Measurements from ENCODE around the gene TBC1D14.

TBC1D14 gene

GRCh38 chr4:6951880-6952381 is 42.3 kb downstream of the TBC1D14 start:
- no peak for DNase-seq (ENCODE audit: low read depth in 2 of 2)

DNA sequence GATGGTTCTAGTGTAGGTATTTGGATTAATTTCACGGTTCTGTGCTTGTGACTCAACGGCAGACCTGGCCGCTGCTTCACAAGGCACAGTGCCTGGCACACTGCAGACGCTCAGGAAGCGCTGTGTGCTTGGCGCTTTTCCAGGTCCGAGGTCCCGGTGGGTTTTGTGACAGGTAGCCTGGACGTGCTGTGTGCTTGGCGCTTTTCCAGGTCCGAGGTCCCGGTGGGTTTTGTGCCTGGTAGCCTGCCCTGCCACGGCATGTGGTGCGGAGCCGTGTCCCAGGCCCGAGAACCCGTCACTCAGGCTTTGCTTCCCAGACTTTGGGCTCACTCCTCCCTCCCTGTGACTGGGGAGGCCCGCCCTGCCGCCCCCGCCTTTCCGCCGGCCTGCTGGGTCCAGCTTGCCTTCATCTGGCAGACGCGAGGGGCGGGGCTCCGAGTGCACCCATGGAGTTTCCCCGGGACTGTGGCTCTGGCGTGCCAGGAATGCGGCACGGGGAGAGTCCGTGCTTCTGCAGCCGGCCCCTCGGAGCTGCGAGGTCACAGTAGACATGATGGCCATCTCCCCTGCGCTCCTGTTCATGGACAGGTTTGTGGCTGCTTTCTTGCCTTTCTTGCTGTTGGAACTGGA is 44.2 kb downstream of the TBC1D14 start:
- no peak for DNase-seq (ENCODE audit: low read depth in 2 of 2)

GRCh38 chr4:6955261-6955911 is 45.8 kb downstream of the TBC1D14 start:
- no peak for DNase-seq (ENCODE audit: low read depth in 2 of 2)

GRCh38 chr4:6956087-6956433 is 46.4 kb downstream of the TBC1D14 start:
- no peak for DNase-seq (ENCODE audit: low read depth in 2 of 2)

DNA sequence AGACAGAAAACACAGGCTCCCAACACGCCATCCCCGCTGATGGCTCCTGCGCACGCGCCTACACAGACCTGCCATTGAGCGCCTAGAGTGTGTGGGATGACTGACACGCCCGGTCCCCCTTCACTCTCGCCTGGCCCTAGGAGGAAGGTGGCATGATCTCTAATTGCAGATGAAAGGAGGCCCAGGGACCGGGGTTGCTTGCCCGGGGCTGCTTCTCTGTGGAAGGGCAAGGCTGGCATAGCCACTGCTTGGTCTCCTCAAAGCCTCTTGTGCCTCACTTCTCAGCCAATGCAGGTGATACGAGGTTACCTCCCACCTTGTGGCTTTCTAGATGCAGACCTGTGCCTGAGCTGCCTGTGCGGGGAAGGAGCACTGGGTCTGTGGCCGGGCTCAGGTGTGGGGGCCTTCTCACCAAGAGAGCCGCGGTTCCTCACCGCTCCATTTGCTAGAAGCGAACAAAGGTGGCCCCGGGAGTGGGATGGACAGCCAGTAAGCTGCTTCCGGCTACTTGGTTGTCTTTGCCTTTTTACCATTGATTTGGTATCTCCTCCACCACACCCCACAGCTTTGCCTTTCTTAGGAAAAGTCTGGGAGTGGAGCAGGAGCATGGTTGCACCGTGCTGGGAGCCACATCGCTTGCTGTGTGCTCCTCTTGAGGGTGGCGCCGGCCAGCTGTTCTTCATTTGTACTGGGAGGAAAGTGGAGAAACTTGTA is 47.0 kb downstream of the TBC1D14 start:
- DNase-seq (ENCODE audit: low read depth in 2 of 2): no peak

GRCh38 chr4:6957148-6957520 is 47.5 kb downstream of the TBC1D14 start:
- no peak for DNase-seq (ENCODE audit: low read depth in 2 of 2)

GRCh38 chr4:6957994-6958393 is 48.4 kb downstream of the TBC1D14 start:
- DNase-seq (ENCODE audit: low read depth in 2 of 2): no peak

GRCh38 chr4:6959261-6959660 is 49.6 kb downstream of the TBC1D14 start:
- no peak for DNase-seq (ENCODE audit: low read depth in 2 of 2)

DNA sequence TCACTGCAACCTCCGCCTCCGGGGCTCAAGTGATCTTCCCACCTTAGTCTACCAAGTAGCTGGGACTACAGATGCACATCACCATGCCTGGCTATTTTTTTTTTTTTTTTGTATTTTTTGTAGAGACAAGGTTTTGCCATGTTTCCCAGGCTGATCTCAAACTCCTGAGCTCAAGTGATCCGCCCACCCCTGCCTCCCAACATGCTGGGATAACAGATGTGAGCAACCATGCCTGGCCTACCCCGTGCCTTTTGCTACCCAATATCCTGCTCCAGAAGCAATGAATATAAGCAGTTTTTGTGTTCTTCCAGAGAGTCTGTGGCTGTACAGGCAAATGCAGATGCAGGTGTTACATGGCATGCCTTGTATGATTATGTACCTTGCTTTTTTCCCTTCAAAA is 50.5 kb downstream of the TBC1D14 start:
- no peak for DNase-seq (ENCODE audit: low read depth in 2 of 2)

- DNase-seq (ENCODE audit: low read depth in 2 of 2): no peak
Measured at GRCh38 chr4:6960628-6961412, 51.2 kb downstream of the TBC1D14 start.

DNA sequence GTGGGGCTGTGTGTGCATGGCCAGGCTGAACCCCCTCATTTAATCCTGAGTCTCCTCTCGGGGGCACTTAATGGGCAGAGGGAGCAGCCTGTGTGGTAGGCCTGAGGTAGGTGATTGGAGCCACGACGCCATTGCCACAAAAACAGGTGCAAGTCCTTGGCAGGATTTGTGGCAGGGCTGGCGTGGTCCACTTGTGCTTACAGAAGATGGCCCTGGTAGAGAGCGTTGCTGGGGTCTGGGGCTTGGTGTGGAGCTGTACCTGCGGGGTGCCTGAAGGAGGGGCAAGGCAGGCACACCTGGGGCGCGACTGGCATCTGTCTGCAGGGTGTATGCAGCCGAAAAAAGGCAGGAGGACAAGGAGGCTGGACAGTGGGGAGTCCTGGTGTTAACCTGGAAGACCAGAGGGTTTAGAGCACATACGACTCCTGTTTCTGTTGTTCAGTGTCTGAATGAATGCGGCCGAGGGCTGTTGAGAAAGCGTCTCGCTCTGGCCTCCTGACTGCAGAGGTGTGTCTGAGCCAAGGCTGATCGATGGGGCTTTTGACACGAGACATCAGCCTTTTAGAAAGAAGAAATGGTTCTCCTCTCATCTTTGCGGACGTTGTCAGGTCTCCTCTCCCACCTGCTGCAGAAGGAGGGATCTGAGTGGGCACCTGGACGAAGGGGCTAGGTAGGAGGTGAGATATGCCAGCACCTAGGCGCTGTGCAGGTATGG is 52.0 kb downstream of the TBC1D14 start:
- DNase-seq (ENCODE audit: low read depth in 2 of 2): no peak

DNA sequence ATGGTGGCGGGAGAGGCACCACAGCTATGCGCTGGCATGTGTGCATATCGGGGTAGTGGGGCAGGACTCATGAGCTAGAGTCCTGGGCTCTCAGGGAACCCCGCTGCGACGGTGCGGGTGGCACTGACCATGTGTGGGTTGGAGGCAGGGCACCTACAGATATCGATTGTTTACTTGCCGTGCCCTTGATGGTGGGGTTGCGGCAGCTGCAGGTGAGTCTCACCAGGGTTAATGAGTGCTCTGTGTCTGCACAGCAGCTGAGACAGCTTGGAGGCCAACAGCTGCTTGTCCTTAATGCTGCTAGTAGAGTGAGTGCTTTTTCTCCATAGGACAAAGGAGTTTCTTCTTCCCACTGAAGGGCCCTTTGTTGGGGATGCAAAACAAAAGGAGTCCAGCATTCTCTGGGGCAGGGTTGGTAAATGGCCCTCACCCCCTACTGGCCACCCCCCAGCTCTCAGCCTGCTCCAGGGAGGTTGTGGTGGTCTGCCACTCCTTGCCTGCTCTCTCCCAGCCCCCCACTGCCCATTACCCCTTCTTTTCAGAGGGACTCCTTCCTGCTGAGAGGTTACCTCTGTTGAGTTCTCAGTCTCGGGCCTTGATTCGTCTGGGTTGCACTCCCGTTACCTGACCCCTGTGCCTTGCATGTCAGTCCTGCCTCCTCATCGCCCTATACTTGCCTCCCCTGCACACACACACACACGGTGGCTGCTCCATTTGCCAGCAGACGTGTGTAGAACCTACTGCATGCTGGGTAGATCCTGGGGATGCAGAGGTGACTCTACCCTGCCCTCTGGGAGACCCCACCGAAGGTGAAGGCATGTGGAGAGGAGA is 52.8 kb downstream of the TBC1D14 start:
- DNase-seq (ENCODE audit: low read depth in 2 of 2): no peak

DNA sequence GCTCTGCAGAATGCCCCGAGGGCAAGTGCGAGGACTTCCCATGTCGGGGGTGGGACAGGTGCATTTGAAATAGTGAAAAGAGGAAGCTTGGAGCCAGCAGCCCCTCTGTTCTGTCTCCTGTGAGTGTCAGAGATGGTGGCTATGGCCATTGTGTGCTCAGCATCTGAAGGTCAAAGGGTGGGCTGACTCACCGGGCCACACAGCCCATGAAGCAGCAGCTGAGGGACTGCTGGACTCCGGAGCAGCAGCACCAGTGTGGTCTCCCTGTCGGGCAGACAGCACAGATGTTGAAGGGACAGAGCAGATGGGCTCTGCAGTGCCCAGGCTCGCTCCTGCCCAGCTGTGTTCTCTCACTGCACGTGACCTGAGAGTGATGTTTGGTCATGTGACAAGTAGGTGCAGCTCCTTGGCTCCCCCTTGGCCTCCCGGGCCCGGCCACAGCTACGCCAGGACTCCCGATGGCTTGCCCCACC is 53.5 kb downstream of the TBC1D14 start:
- DNase-seq (ENCODE audit: low read depth in 2 of 2): no peak

- DNase-seq (ENCODE audit: low read depth in 2 of 2): no peak
Measured at GRCh38 chr4:6964858-6965257, 55.2 kb downstream of the TBC1D14 start.

DNA sequence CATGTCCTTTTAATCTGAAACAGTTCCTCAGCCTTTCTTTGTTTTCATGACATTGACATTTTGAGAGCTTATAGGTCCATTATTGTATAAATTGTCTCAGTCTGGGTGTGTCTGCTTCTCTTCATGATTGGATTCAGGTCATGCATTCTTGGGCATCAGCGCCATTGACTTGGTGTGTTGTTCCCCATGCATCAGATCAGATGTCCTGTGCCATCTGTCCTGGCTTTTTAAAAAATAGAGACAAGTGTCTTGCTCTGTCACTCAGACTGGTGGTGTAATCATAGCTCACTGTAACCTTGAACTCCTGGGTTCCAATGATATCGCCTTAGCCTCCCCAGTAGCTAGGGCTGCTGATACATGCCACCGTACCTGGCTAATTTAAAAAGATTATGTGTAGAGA is 55.7 kb downstream of the TBC1D14 start:
- no peak for DNase-seq (ENCODE audit: low read depth in 2 of 2)

DNA sequence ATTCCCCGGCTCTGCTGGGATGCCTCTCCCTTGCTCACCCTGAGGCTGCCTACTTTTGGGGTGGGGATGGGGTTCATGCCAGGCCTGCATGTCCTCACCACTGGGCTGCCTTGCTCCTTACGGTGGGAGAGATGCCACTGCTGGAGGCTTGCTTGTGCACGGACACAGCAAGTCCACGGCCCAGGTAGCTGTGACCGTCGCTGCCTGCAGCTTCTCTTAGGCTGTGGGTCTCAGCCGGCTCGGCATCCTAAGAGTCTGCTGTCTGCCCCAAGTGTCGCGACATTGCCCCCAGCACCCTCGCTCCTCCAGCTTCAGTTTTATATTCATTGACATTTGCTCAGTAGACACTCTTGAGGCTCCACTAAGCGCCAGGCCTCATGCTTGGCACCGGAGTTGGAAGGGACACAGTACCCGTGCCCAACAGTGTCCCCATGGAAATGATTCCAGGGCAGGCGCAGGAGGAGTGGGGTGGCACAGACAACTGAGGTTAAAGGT is 58.3 kb downstream of the TBC1D14 start:
- DNase-seq (ENCODE audit: low read depth in 2 of 2): no peak

DNA sequence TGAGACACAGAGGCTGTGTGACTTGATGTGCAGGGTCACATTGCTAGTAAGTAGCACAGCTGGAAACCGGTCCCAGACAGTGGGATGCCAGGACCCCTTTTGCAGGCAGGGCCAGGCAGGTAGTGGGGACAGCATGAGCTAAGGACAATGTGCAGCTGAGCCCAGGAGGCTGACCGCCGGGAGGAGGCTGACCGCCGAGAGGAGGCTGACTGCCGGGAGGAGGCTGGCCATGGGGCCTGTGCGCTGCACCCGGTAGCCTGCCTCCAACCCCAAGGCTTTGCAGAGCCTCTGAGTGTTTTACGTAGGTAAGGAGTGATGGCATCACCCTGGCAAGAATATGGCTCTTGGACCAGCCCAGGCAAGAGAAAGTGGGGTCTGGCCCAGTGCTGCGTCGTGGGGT is 58.9 kb downstream of the TBC1D14 start:
- DNase-seq (ENCODE audit: low read depth in 2 of 2): no peak

DNA sequence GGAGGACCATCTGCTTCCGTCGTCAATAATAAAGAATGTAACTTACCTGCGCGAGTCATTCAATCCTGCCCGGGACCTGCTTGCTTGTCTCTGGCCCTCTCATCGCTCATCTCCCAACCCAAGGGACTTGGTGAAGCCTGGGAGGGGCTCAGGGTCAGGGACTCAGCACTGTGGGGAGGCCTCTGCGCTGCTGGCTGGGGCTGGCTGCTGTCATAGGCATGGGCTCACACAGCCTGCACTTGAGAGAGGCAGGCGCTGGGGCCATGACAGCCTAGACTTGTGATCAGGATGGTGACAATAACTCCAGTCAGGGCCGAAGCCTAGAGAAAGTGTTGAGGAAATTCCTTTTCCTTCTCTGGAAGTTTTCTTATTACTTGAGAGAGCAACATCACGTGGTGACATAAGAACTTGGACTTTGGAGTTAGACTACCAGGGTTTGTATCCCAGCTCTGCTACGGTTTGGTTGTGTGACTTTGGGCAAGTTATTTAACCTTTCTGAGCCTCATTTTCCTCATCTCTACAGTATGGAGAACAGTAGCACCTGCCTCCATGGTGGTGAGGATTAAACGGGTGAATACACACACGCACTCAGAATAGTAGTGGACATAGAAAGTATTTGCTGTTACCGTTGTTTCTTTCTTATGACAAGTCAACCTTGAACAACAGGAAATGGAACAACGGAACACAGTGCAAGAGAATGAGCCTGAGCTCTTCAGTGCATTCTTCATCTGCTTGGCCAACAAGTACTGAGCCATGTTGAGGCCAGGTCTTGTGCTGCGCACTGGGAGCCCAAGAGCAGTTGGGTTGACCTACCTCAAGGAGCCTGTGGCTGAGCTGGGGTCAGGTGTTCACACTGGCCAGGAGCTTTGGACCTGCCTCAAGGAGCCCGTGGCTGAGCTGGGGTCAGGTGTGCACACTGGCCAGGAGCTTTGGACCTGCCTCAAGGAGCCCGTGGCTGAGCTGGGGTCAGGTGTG is 60.5 kb downstream of the TBC1D14 start:
- no peak for DNase-seq (ENCODE audit: low read depth in 2 of 2)
